ENCODE data around the gene KCMF1. TPM values are rescaled to one million over a fixed set of nuclear protein-coding genes. Genes with fewer than 3 reads are reported as not detected.

Gene KCMF1
- 97.6 and 102 TPM in 2 replicates for total RNA-seq

- Histone ChIP-seq H3K4me3 (ENCODE audit: low read depth, low read length) (peak within 1 kb of the TSS; percentile 88), H3K27me3 (ENCODE audit: control insufficient read depth, insufficient read depth, low read length) (no peaks in the 10 kb centered on the region), H3K36me3 (ENCODE audit: control insufficient read depth, insufficient read depth, low read length) (no peaks in the 10 kb centered on the region)
- TF ChIP-seq, protein P1, sequence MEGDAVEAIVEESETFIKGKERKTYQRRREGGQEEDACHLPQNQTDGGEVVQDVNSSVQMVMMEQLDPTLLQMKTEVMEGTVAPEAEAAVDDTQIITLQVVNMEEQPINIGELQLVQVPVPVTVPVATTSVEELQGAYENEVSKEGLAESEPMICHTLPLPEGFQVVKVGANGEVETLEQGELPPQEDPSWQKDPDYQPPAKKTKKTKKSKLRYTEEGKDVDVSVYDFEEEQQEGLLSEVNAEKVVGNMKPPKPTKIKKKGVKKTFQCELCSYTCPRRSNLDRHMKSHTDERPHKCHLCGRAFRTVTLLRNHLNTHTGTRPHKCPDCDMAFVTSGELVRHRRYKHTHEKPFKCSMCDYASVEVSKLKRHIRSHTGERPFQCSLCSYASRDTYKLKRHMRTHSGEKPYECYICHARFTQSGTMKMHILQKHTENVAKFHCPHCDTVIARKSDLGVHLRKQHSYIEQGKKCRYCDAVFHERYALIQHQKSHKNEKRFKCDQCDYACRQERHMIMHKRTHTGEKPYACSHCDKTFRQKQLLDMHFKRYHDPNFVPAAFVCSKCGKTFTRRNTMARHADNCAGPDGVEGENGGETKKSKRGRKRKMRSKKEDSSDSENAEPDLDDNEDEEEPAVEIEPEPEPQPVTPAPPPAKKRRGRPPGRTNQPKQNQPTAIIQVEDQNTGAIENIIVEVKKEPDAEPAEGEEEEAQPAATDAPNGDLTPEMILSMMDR (IDR thresholded peaks at IDR 0.05; ENCODE audit: insufficient read depth, low read length, poor library complexity, severe bottlenecking), result no peak
- no peak for DNase-seq (ENCODE audit: low read depth)
Measured at GRCh38 chr2:84970868-84971509, at the start of gene KCMF1. Gene KCMF1, plus strand, starts transcription at chr2:84971161. Its CDS starts 291 bp downstream, at chr2:84971452.

GRCh38 chr2:84923009-84923408, 48.0 kb upstream of the KCMF1 start:
- no peaks in the 10 kb centered on the region for H3K36me3 ChIP-seq (ENCODE audit: control insufficient read depth, insufficient read depth, low read length)
- TF ChIP-seq, protein P1 (IDR thresholded peaks at IDR 0.05; ENCODE audit: insufficient read depth, low read length, poor library complexity, severe bottlenecking), result no peak
- no peaks in the 10 kb centered on the region for H3K27me3 ChIP-seq (ENCODE audit: control insufficient read depth, insufficient read depth, low read length)
- no peak overlapping the region for H3K4me3 ChIP-seq (ENCODE audit: low read depth, low read length)
- no peak for DNase-seq (ENCODE audit: low read depth)

DNA sequence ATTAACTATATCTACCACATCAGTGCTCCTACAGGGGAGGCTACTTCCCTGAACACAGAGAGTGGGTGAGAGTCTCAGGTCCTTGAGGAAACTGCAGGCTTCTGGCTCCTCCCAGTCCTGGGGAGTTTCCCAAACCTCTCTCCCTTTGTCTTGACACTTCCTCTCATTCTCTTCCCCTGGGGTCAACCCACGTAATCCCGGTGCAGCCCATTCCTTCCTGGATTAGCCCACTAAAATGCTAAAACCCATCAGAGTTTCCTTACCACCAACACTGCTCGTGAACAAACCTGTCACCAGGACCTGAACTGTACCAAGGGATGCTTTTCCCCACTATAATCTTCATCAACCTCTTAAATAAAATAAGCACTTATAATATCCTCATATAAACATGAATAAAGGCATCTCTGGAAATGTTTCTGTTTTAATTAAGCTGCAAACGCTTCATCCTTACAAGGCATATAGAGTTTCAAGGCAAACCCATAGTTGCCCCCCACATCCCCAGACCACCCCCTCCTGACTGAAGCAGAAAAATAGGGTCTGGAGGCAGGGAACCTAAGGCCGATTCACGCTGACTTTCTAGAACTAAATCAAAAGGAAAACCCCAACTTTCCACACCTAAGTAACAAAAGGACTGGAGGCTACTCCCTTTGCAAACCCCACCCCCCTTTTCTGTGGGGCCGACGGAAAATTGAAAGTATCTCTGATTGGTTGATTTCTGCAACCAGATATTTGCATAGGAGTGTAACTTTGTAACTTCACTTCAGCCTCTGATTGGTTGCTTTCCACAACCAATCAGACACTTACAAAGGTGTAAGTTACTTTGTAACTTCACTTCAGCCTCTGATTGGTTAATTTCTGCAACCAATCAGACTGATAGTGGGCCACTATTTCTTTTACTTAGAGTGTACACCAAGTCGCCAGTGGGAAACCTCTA, 46.5 kb upstream of the KCMF1 start:
- no peak for DNase-seq (ENCODE audit: low read depth)
- TF ChIP-seq, protein P1 (IDR thresholded peaks at IDR 0.05; ENCODE audit: insufficient read depth, low read length, poor library complexity, severe bottlenecking), result no peak
- Histone ChIP-seq H3K36me3 (ENCODE audit: control insufficient read depth, insufficient read depth, low read length) (no peaks in the 10 kb centered on the region), H3K27me3 (ENCODE audit: control insufficient read depth, insufficient read depth, low read length) (no peaks in the 10 kb centered on the region), H3K4me3 (ENCODE audit: low read depth, low read length) (no peak overlapping the region)

- Histone ChIP-seq H3K4me3 (ENCODE audit: low read depth, low read length) (no peak overlapping the region), H3K27me3 (ENCODE audit: control insufficient read depth, insufficient read depth, low read length) (no peaks in the 10 kb centered on the region), H3K36me3 (ENCODE audit: control insufficient read depth, insufficient read depth, low read length) (no peaks in the 10 kb centered on the region)
- TF ChIP-seq, protein P1 (IDR thresholded peaks at IDR 0.05; ENCODE audit: insufficient read depth, low read length, poor library complexity, severe bottlenecking), result no peak
- DNase-seq (ENCODE audit: low read depth), result no peak
Measured at GRCh38 chr2:84925336-84925723, 45.6 kb upstream of the KCMF1 start.

DNA sequence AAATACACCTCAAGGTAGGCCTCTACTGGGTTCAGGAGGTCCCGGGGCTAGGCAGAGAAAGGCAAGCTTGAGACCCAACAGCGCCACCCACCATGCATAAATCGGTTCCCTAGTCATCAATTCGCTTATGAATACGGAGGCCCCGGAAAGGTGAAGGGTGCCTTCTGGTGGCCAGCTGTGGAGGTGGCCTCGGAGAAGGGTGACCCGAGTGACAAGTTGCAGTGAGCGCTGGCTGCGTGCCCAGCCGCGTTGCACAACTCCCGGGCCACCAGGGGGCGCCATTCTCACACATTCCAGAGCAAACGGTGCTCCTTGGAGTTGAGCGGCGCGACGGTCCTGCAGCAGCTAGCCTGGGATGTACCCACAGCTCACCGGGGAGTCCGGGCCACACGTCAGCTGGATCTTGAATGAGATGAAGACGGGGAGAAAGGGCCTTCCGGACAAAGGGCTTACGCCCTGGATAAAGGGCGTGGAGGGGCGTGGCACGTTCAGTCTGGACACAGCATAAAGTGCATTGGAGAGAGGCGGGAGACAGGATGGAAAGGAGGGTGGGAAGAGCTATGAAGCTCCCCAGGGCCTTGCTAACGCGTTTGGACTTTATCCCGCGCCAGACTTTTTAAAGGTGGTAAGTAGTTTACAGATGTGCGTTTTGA, 45.1 kb upstream of the KCMF1 start:
- Histone ChIP-seq H3K27me3 (ENCODE audit: control insufficient read depth, insufficient read depth, low read length) (no peaks in the 10 kb centered on the region), H3K4me3 (ENCODE audit: low read depth, low read length) (peak overlapping the region; percentile 33), H3K36me3 (ENCODE audit: control insufficient read depth, insufficient read depth, low read length) (no peaks in the 10 kb centered on the region)
- TF ChIP-seq, protein P1 (IDR thresholded peaks at IDR 0.05; ENCODE audit: insufficient read depth, low read length, poor library complexity, severe bottlenecking), result peak; percentile 96
- peak; percentile 76 for DNase-seq (ENCODE audit: low read depth)
